HT-29 (cell line): Measurements from ENCODE around the gene FAM177A1. TPM values are rescaled to one million over a fixed set of nuclear protein-coding genes. Genes with fewer than 3 reads are reported as not detected.
A peak's percentile ranks its signal among the peaks of the same experiment; 100 is the strongest.
"Not testable (repeated sequence)": the region's sequence is repeated elsewhere in the genome, so short reads cannot be mapped to it uniquely, and the experiment has no call there.

Source experiments
- DNase-seq: peaks from one replicate; pipeline ENCODE4 v3.0.0-alpha.2; 2015; ENCODE audit warnings: low spot score
- total RNA-seq: library from RNA; depleted of rRNA; stranded (reverse); fragments of >200 nt; shearing (Covaris generic); gene quantifications from 2 replicates; pipeline ENCODE4 v1.2.3, GENCODE V29; 2014; rRNA removed

The FAM177A1 gene, protein sequence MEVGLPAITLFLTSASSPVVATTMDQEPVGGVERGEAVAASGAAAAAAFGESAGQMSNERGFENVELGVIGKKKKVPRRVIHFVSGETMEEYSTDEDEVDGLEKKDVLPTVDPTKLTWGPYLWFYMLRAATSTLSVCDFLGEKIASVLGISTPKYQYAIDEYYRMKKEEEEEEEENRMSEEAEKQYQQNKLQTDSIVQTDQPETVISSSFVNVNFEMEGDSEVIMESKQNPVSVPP
- total RNA-seq: 34.8 and 35.3 TPM in 2 replicates

DNA sequence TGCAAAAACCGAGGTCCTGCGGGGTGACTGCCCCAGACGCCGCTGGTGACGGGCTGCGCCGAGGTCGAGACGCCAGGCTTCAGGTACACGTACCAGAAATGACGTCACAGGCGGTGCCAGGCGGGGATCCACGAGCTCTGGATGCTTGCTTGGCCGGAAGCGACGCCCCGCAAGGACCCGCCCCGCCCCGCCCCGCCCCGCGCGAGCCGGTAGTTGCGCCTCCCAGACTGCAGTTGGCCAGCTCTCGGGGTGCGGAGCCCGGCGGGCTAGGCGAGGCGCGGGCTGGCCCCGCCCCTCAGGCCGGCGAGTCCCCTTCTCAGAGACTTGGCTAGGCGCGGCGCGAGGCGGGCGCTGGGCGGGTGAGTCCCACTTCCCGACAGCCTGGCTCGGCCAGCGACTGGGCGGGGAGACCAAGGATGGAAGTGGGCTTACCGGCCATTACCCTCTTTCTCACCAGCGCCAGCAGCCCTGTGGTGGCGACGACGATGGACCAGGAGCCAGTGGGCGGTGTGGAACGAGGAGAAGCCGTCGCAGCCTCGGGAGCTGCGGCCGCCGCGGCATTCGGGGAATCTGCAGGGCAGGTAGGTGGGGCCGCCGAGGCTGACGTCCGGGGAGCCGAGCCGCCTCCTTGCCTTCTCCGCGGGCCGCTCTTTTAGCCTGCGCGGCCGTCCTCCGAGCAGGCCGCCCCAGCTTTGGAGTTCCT lies at the start of gene FAM177A1:
FAM177A1 (plus strand) TSS at position 225 of the 703 bp plus-strand sequence; CDS start at position 417, 192 bp downstream.
- DNase-seq: peak; percentile 90

DNA sequence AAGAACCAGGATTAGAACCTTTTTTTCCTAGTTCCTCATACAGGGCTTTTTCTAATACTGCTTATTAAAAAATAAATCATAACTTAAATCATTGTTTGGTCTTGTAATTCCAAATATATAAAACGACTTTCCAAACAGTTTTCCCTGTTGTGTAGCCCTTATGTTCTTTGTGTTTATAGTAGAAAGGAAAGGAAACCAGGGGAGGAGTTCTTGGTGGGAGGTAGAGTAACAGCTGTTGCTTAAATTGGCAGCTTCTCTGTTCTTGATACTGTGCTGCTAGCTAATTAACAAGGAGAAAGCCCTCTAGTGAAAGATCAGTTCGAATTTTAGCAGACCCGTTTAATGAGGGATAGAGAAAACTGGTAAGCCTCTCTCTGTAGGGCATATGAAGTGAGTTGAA lies 48.3 kb upstream of the FAM177A1 start:
- no peak for DNase-seq

DNA sequence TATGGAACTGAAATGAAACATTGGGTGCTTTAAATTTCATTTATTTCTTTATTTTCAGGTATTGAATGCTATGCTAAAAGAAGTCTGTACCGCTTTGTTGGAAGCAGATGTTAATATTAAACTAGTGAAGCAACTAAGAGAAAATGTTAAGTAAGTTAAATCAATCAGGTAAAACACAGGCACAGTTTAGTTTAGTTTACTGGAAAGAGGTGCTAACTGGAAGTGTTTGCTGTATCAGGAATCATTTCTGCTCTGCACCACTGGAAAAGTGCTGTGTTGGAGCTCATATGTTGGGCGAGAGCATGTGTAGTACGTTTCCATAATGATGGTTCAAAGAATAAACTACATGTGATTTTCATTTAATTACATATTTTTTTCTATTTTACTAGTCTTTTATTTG lies 46.6 kb upstream of the FAM177A1 start:
- no peak for DNase-seq

DNA sequence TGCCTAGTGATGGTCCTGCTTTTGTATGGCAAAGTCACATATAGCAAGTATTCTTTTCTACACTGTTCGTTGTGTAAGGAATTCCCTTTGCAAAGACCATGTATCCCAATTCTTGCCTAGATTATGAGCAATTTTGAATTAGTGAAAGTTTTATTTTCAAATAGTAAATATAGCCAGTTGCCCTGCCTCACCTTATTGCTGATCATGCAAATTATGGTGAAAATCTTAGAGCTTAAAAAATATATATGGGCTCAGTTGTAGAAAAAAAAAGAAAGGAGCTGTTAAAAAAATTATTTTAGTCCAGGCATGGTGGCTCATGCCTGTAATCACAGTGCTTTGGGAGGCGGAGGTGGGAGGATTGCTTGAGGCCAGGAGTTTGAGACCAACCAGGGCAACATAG lies 44.5 kb upstream of the FAM177A1 start:
- DNase-seq: no peak

DNA sequence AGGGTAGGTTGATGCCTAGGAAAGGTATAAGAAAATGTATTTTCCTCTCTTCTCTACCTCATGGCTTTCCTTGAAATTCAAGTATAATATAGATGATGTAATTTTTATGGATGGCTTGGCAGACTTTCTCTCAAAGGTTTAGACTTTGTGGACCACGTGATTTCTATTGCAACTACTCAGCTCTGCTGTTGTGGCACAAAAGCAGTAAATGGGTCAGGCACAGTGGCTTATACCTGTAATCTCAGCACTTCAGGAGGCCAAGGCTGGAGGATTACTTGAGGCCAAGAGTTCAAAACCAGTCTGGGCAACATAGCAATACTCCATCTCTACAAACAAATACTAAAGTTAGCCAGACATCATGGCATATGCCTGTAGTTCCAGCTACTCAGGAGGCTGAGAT lies 41.2 kb upstream of the FAM177A1 start:
- no peak for DNase-seq

DNA sequence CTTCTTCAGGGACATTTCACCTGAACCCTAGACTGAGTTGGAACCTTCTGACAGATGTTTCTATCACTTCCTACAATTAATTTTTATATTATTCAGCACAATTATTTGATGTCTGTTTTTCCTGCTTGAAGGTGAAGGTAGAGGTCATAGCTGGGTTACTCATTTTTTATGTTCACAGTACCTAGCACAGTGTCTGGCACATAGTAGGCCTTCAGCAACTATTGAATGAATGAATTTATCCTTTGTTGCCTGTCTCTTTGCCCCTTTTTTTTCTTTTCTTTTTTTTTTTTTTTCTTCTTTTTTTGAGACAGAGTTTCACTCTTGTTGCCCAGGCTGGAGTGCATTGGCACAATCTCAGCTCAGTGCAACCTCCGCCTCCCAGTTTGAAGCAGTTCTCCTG lies 29.5 kb upstream of the FAM177A1 start:
- DNase-seq: no peak

DNA sequence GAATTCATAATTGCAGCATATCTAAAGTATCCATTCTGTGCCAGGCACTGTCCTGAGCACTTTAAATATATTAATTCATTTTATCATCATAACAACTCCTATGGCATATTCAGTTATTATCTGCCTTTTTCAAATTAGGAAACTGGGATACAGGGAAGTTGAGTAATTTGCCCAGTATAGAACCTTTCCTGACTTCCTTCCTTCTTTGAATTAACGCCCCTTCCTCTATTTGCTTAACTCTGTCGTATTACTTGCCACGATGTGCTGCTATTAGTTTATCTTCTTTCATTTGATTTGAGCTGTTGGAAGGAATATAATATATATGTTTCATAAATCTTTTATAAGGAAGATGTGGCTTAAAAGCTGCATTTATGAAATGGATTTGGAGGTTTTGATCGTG lies 25.4 kb upstream of the FAM177A1 start:
- DNase-seq: no peak

DNA sequence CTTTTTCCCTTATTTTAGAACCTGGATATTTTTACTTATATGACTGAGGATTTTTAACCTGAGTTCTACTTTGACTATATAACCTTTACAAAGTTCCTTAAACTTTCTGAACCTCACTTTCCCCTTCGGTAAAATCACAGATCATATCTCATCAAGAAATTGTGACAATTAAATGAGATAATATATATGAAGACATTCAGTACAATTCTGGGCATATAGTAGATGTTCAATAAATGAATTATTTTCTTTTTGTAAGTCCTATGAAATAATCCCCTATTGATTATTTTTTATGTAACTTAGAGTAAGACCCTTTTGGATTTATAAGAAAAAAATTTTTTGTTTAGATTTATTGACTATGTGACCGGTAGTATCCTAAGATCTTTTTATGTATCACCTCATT lies 17.6 kb upstream of the FAM177A1 start:
- no peak for DNase-seq

DNA sequence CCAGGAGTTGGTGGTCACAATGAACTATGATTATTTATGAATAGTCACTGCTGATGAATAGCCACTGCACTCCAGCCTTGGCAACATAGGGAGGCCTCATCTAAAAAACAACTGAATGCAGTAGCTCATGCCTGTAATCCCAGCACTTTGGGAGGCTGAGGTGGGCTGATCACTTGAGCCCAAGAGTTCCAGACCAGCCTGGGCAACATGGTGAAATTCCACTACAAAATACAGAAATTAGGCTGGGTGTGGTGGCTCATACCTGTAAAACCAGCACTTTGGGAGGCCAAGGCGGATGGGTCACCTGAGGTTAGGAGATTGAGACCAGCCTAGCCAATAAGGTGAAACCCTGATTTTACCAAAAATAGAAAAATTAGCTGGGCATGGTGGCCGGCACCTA lies 13.5 kb upstream of the FAM177A1 start:
- DNase-seq: no peak

DNA sequence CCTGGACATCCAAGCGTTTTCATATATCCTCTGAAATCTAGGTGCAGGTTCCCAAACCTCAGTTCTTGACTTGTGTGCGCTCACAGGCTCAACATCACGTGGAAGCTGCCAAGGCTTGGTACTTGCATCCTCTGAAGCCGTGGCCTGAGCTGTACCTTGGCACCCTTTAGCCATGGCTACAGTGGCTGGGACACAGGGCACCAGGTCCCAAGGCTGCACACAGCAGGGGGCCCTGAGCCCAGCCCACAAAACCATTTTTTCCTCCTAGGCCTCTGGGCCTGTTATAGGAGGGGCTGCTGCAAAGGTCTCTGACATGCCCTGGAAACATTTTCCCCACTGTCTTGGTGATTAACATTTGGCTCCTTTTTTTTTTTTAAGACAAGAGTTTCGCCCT lies 11.6 kb upstream of the FAM177A1 start:
- no peak for DNase-seq

DNA sequence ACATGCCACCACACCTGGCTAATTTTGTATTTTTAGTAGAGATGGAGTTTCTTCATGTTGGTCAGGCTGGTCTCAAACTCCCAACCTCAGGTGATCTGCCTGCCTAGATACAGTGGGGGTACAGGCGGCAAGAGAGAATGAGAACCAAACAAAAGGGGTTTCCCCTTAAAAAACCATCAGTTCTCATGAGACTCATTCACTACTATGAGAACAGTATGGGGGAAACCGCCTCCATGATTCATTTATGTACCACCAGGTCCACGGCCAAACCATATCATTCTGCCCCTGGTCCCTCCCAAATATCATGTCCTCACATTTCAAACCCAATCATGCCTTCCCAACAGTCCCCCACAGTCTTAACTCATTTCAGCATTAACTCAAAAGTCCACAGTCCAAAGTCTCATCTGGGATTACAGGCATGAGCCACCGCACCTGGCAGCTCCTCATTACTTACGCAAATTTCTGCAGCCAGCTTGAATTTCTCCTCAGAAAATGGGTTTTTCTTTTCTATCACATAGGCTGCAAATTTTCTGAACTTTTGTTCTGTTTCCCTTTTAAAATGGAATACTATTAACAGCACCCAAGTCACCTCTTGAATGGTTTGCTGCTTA lies 11.0 kb upstream of the FAM177A1 start:
- DNase-seq: not testable (repeated sequence)

DNA sequence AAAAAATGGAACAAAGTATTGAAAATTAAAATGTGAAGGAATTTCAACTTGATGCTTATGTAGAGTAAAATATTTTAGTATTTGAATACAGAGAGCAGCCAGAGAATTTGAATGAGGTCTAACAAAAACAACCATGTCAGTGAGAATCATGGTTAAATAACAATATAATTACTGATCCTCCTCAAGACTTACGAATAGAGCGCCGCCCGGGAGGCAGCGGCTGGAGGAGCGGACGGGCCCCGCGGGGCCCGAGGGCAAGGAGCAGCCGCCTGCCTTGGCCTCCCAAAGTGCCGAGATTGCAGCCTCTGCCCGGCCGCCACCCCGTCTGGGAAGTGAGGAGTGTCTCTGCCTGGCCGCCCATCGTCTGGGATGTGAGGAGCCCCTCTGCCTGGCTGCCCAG lies 7.8 kb upstream of the FAM177A1 start:
- not testable (repeated sequence) for DNase-seq

DNA sequence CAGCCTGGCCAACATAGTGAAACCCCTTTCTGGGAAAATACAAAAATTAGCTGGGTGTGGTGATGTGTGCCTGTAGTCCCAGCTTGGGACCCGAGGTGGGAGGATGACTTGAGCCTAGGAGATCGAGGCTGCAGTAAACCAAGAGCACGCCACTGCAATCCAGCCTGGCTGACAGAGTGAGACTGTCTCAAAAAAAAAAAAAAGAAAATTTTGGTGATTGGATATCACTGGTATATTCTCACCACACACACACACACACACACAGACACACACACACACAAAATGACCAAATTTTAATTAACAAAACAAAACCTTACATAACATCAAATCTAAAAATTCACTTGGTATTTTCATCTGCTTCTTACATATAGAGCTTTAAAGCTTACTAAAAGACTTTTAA lies 3.4 kb upstream of the FAM177A1 start:
- DNase-seq: no peak

DNA sequence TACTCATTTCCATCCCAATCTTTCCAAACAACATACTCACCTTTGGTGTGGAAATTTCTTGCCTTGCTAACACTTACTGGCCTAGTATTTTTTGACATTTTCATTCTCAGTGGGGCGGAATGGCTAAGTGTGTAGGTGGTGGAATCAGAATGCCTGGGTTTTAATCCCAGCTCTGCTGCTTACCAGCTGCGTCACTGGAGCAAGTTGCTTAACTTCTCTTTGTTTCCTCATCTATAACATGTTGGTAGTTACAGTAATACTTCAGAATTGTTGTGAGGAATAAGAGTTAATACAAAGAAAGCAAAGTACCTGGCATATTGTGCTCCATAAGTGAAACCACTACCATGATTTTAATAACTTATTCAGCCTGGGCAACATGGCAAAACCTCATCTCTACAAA lies 3.0 kb upstream of the FAM177A1 start:
- no peak for DNase-seq

DNA sequence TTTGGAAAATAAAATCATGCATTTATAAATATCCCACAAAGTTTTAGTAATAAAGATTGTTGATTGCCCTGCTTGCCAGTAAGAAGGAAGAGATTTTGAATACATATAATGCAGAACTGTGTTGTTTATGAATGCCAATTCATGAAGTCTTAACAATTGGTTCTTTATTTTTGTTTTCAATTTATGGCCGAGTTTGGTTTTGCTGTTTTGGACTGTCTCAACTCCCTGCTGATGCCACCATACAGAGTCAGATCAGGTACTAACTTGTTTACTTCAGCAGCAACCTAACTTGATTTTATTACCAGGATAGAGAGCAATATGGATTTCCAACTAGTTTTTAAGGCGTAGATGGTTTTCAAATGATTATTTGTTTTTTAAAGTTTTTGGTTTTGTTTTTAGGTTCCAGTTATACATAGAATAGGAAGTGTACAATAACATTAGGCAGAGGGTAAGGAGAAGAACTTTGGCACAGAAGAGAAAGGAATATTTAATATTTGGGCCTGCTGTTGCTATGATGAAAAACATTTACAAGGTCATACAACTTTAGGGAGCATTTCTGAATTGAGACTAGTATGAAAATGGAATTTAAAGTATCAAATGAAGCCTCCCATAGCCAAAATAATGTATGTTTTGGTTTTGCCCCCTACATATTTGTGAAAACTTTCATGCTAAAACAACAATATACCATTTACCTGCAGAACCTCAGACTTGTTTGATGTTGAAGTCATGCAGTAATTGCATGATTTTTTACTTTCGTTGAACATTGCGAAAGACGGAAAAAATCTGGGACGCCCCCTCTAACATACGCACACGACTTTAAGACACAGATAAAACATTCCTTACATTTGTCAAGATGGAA lies 904 bp upstream of the FAM177A1 start:
- peak; percentile 5 for DNase-seq

DNA sequence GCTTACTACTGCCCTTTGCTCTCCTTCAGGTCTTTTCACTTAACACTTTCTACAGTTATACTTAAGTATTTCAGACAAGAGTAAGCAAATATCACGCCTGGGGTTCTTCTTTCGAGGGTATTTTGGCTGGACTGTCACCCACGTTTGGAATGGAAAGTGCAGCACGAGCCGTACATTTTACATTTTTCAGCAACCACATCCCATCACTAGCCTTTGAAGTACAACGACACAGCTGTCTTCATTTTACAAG lies 349 bp upstream of the FAM177A1 start:
- DNase-seq: no peak

DNA sequence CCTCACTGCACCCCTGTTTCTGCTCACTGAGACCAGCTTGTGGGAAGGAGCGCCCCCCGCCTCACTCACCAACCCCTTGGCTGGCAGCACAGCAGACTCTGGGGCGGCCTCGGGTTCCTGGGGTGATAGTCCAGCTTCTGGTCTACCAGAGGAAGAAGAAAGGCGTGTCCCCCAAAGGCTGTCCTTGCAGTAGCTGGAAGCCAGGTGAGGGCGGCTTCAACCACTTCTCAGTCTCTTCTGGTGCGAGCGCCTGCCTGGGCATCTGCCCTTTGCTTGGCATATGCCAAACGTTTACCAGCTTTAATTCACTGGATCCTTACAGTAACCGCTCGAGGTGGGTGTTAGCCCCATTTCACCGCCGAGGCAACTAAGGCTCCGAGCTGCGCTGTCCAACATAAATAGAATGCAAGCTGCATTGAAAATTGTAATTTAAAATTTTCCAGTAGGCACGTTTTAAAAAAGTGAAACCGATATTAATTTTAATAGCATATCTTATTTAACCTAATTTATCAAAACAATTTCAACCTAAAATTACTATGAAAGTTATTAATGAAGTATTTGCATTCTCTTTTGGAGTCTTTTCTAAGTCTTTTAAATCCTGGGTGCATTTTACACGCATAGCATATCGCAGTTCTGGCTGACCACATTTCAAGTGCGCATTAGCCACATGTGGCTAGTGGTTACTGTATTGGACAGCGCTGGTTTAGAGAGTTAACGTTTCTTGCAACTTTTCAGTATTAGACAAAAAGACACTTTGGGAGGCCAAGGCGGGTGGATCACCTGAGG lies 872 bp downstream of the FAM177A1 start:
- DNase-seq: peak; percentile 63

DNA sequence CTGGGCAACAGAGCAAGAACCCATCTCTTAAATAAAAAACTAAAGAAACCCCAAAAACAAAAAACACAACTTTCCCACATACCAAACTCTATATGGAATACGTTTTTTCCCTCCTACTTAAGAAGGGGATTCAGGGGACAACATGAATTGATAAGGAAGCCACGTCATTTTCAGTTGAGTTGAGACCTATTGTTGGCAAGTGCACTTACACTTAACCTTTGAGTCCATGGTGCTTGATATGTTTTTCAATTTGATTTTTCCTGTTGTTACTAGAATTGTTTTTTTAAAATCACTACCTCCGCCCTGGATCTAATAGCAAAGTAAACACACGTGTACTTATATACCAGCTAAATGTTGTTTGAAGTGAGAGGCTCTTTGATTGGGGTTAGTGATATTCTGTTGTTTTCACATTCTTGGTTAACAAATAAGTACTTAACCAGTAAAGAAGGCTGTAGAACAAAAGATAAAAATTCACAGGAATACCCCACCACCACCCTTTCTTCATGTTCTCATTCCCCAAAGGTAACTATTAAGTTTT lies 2.0 kb downstream of the FAM177A1 start:
- DNase-seq: no peak

DNA sequence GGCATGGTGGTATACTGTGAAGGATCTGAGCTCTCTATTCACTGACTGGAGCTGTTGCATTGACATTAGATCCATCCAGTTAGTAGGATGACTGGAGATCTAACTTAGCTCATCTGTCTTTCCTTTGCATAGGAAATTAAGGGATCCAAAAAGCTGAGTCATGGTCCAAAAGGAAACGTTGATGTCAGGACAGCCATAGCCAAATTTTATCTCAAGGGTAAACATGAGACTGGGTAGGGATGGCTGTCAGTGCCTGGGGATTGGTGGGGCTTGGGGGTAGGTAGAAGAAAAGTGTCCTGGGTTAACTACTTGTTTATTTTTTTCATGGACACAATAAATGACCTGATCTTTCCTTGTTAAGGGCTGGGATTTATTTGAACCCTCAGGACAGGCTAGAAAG lies 4.6 kb downstream of the FAM177A1 start:
- no peak for DNase-seq

DNA sequence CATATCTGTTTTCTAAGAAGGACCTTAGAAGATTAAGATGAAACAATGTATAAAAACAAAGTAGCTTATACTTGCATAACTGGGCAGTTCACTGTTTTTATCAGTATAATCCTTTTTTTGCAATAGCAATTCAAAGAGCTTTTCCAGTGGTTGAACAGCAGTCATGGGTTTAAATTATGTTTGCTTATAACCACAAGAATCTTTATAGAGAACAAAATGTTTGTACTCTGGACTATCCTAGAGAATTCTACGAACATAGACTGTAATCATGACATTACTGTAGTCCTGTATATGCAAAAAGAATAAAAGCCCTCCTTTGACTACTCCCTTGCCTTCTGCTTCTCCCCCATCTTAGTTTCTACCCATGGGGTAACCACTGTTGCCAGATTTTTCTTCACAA lies 5.7 kb downstream of the FAM177A1 start:
- DNase-seq: peak; percentile 46

DNA sequence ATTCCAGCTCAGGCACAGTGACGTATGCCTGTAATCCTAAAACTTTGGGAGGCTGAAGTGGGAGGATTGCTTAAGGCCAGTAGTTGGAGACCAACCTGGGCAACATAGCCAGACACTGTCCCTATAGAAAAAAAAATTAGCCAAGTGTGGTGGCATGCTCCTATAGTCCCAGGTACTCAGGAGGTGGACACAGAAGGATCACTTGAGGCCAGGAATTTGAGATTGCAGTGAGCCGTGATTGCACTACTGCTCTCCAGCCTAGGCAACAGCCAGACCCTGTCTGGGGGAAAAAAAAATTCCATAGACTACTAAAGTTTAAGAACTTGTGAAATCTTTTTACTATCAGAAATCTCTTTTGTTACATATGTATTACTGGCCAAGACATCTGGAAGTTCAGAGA lies 6.6 kb downstream of the FAM177A1 start:
- DNase-seq: no peak
